GM18519 (cell line): ENCODE results near the gene ZNF850.

Experiments
- ATAC-seq: cut with Tn5 transposase; IDR thresholded peaks from one replicate; pipeline ENCODE4 v1.9.1; 2021; ENCODE audit warnings: mild to moderate bottlenecking, moderate library complexity; ENCODE audit not compliant: unreplicated experiment, low FRiP score

The ZNF850 gene

DNA sequence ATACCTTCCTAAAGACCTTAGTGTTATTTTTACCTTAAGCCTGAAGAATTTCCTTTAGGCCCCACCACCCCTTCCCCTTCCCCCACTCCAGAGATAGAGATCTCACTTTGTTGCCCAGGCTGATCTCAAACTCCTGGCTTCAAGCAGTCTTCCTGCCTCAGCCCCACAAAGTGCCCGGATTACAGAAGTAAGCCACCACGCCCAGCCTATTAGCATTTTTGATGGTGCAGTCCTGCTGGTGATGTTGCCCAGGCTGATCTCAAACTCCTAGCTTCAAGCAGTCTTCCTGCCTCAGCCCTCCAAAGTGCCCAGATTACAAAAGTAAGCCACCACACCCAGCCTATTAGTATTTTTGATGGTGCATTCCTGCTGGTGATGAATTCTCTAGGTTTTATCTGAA, 63.2 kb downstream of the ZNF850 start:
- no peak for ATAC-seq

DNA sequence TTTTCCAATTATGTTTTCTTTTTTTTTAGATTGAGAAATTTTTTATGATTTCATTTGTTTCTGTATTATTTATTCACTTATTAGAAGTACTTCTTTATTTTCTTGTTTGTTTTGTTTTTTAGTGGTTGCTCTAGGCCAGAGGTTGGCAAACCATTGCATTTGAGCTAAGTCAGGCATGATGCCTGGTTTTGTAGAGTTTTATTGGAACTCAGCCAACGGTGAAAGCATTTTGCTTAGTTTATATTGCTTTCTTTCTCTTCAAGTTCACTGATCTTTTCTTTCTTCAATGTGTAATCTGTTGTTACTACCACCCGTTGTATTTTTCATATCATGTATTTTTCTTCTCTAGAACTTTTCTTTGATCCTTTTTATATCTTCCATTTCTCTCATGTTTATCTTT, 65.5 kb downstream of the ZNF850 start:
- ATAC-seq = no peak

DNA sequence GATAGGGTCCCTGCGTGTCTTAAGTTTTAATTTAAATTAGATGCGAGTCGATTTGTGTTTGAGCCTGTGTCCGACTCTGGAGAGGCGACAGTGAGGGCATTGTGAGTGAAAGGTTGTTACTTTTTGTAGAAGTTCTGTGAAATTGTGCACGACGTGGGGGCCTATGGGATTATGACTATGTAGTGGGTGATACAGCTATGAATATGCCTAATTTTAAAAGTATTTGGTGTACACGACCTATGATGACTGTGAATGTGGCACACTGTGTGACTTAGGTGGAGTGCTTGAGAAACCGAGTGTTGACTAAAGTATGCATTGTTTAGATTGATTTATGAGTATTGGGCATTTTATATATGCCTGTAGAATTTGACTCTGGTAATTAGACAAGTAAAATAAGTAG, 84.5 kb downstream of the ZNF850 start:
- no peak for ATAC-seq

DNA sequence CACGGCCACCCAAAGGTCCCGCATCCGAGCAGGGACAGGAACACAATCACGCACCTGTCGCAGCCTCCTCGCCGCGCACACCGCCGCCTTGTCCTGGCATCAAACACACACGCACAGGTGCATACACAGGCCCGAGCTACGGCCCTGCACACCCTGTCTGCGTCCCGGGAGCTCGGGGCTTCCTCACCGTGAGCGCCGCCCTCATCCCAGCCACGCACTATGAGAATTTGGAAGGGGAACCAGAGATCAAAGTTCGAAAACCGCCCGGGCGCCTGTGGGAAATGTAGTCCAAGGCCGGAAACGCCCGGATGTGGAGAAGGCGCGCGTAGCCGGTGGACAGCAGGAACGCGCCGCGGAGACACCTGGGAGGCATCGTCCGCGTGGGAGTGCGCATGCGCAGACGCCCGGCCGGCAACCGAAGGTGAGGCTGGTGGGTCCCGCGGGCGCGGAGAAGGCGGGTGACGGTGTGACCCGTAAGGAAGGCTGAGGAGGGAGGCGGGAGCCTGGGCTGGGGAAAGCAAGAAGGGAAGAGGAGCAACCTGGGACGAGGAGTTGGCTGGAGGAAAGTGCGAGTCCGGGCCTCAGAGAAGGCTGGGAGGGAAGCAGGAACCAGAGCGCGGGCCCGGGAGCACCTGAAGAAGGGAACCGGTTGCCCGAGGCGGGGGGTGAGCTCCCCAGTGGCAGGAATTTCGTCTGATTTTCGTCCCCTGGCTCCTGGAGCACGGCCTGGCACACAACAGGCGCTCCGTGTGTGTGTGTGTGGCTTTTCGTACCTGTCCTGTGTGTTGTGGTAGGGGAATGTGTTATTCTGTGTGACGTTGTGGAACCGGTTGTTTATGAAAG, 85.2 kb downstream of the ZNF850 start, which contains the start of gene ZNF567:
Gene ZNF567, plus strand, starts transcription at position 399 of the 843 bp plus-strand sequence. CDS start 7,256 bp downstream, outside the sequence.
- ATAC-seq = peak; percentile 73

DNA sequence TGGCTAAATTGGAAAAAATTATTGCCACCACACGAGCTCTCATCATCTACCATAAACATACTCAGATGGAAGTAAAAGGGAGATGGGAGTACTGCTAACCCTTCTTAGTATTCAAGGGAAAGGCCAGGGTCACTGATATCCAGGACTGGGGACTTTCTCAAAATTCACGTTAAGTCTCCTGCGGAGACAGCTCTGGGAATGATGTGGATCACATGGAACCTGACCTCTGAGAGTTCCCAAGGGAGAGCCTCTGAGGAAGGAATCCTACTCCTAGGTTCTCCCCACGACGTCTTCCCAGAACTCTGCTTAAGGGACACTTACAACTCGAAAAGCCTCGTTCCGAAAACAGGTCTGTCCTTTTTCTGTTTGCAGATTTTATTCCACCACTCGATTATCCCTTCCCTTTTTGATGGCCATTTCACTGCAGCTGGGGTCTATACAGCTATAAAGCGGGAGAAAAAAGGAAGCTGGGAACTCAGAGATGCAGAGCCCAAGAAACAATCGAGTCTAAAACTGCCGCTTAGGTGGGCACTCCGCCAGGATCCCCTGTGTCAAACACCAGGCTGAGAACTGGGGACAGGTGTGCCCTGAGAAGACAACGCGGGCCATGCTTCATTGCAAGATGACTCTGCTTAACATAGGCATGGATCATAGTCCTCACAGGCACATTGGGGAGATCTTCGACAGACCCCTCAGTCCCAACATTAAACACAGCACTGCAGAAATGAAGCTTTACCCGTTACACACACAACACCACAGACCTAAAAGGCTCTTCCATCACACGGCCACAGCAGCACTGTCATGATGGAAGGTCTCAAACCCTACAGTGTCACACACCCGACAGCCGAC, 86.0 kb downstream of the ZNF850 start:
- no peak for ATAC-seq

DNA sequence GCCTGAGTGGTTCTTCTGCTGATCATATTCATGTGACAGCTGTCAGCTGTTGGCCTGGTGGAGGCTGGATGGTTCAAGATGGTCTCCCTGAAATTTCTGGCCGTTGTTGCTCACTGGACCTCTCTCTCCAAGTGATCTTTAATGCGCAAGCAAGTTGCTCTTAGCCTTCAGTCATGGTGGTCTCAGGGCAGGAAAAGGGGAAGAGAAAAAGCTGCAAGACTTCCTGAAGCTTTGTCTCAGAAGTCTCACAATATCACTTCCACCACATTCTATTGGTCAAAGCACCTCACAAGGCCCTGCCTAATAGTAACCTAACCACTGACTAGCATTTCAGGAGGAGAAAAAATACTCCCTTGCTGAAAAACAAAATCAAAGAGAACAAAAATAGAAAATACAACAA, 86.8 kb downstream of the ZNF850 start:
- ATAC-seq = no peak

DNA sequence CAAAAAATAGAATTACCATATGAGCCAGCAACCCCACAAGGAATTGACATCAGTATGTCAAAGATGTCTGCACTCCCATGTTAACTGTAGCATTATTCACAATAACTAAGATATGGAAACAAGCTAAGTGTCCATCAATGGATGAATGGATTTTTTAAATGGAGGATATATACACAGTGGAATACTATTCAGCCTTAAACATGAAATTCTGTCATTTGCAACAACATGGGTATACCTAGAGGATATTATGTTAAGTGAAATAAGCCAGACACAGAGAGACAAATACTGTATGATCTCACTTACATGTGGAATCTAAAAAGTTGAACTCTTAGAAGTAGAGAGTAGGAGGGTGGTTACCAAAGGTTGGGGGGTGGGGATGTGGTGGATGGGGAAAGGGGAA, 93.2 kb downstream of the ZNF850 start:
- no peak for ATAC-seq

DNA sequence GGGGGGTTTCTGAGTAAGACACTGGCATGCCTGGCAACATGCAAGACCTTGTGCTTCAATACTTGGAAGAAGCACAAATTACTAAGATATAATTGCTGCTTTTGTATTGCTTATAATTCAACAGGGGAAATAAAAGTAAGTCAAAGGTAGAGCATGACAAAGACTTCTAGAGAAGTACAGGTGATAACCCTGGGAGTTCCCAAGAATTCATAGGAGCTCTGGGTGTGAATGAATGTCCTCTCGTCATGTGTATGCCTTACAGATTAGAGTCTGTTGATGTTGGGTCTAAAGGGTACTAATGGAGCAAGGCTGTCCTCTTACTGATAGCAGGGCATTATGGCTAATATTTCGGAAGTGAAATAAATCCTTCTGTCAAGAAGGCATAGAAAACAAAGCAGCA, 98.4 kb downstream of the ZNF850 start:
- no peak for ATAC-seq

DNA sequence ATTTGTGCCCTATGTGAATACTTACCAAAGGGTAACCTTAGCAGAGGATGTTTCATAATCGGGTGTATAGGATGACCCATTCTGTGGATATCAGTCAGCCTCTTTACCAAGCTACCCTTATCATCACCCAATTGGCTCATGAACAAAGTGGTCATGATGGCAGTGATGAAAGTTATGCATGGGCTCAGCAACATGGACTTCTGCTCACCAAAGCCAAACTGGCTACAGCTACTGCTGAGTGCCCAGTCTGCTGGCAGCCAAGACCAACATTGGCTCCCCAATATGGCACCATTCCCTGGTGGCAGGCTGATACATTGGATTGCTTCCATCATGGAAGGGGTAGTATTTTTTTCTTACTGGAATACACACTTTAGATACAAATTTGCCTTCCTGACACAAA, 100.2 kb downstream of the ZNF850 start:
- no peak for ATAC-seq

DNA sequence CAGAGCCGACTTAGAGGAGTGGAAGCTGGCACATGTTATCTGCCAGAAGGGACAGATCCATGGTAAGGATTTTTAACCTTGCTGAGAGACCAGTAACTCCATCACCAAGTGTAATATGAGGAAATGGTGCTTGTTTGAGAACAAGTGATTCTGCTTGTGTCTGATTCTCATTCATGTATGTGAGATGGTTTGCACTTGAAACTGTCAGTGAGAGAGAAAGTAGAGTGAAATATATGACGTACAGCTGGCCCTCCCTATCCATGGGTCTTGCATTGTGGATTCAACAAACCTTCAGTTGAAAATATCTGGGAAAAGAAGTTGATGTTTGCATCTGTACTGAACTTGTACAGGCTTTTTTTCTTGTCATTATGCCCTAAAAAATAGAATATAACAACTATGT, 104.0 kb downstream of the ZNF850 start:
- ATAC-seq = no peak

DNA sequence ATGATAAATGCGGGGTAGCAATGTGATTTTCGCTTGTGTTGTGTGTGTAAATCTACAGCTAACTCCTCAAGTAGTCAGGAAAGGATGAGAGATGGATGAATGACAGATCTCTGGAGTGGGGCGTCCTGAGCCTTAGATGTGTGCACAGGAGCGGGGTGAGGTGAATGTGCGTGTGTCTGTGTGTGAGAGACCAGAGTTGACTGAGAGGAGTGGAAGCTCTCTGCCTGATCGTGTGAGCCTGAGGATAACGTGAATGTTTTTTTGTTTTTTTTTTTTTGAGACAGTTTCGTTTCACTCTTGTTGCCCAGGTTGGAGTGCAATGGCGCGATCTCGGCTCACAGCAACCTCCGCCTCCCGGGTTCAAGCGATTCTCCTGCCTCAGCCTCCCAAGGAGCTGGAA, 106.8 kb downstream of the ZNF850 start:
- ATAC-seq = no peak
